Prostate gland (tissue), 2 donors: ENCODE results near the gene KCND3.

ENCODE experiments used
- CTCF ChIP-seq, 4 experiments: fragments of 200-600 bp in 2 of 4; fragments of 450-650 bp in 2 of 4; sonication (generic) in 2 of 4; IDR thresholded peaks; 1 replicate in 3 of 4; 2 replicates in 1 of 4; pipeline ENCODE4 v1.5.1; 2016 to 2019; ENCODE audit warnings: antibody characterized with exemption in 4 of 4, mild to moderate bottlenecking in 2 of 4, moderate library complexity in 2 of 4
- POLR2A ChIP-seq: fragments of 450-650 bp; IDR thresholded peaks from one replicate; pipeline ENCODE4 v1.6.1; 2016; ENCODE audit warnings: antibody characterized with exemption, mild to moderate bottlenecking

- TF ChIP-seq CTCF (IDR thresholded peaks at IDR 0.05) (no peak), POLR2A (no peak)
These were observed 61.8 kb downstream of the KCND3 start for GRCh38 chr1:111927652-111928051.
